Stimulated activated naive CD8-positive, alpha-beta T cell treated with anti-CD3 and anti-CD28 coated beads, Interleukin-15, amount 100 ng/mL, for 72 hours (primary cell): ENCODE results near the gene CFDP1.
"Not testable (repeated sequence)": the region's sequence is repeated elsewhere in the genome, so short reads cannot be mapped to it uniquely, and the experiment has no call there.

Experiments
- ATAC-seq: fragments of 150-1000 bp; cut with Tn5 transposase; 2 replicates; pipeline ENCODE4 v1.10.0; 2021; ENCODE audit warnings: mild to moderate bottlenecking, moderate library complexity
- DNase-seq, 2 donors: peaks; one replicate each; pipeline ENCODE4 v3.0.0; 2021 to 2022
- H3K27ac Mint-ChIP-seq, 2 donors: one replicate each; pipeline ENCODE4 v1.8.0; 2022; ENCODE audit warnings: mild to moderate bottlenecking in 2 of 2, mixed read lengths in 2 of 2, moderate library complexity in 2 of 2
- H3K27me3 Mint-ChIP-seq: one replicate; pipeline ENCODE4 v1.8.0; 2022; ENCODE audit warnings: mixed read lengths
- H3K4me1 Mint-ChIP-seq: one replicate; pipeline ENCODE4 v1.8.0; 2022; ENCODE audit warnings: mild to moderate bottlenecking, mixed read lengths
- H3K4me3 Mint-ChIP-seq, 2 donors: one replicate each; pipeline ENCODE4 v1.8.0; 2022; ENCODE audit warnings: mild to moderate bottlenecking in 2 of 2, mixed read lengths in 2 of 2, moderate library complexity in 1 of 2
- H3K9me3 Mint-ChIP-seq, 2 donors: one replicate each; pipeline ENCODE4 v1.8.0; 2022; ENCODE audit warnings: mixed read lengths in 2 of 2

Gene CFDP1

GRCh38 chr16:75463389-75464121 is 30.3 kb upstream of the CFDP1 start:
- DNase-seq, H3K27me3 Mint-ChIP-seq, H3K9me3 Mint-ChIP-seq: not testable (repeated sequence)
- H3K4me3 Mint-ChIP-seq: peak overlapping the region; percentile 92
- H3K4me1 Mint-ChIP-seq: peaks cover 54% of the 10 kb centered on the region
- peak overlapping the region; percentile 86 to 96 for H3K27ac Mint-ChIP-seq
- ATAC-seq: peak; percentile 16

GRCh38 chr16:75462806-75463205 is 29.5 kb upstream of the CFDP1 start:
- H3K27me3 Mint-ChIP-seq: no peaks in the 10 kb centered on the region
- H3K9me3 Mint-ChIP-seq: no peaks in the 10 kb centered on the region
- DNase-seq (no peak), ATAC-seq (peak; percentile 33)
- H3K4me1 Mint-ChIP-seq: peaks cover 54% of the 10 kb centered on the region
- H3K4me3 Mint-ChIP-seq: peak overlapping the region; percentile 92
- peak overlapping the region in 1 of 2 donors; percentile 69 for H3K27ac Mint-ChIP-seq

- Mint-ChIP-seq H3K4me1 (peaks cover 66% of the 10 kb centered on the region), H3K27me3 (no peaks in the 10 kb centered on the region), H3K4me3 (peak overlapping the region in 1 of 2 donors; percentile 29), H3K9me3 (no peaks in the 10 kb centered on the region), H3K27ac (no peak overlapping the region)
- DNase-seq: no peak
- no peak for ATAC-seq
Measured at GRCh38 chr16:75461575-75461974, 28.3 kb upstream of the CFDP1 start.

- Mint-ChIP-seq H3K27ac (no peak overlapping the region), H3K9me3 (no peaks in the 10 kb centered on the region), H3K4me3 (no peak overlapping the region), H3K27me3 (no peaks in the 10 kb centered on the region), H3K4me1 (peaks cover 64% of the 10 kb centered on the region)
- DNase-seq (no peak), ATAC-seq (no peak)
Measured at GRCh38 chr16:75460446-75460845, 27.1 kb upstream of the CFDP1 start.

- no peaks in the 10 kb centered on the region for H3K27me3 Mint-ChIP-seq
- H3K4me1 Mint-ChIP-seq: peaks cover 62% of the 10 kb centered on the region
- H3K27ac Mint-ChIP-seq: peak overlapping the region in 1 of 2 donors; percentile 35
- no peak for DNase-seq
- H3K9me3 Mint-ChIP-seq: no peaks in the 10 kb centered on the region
- H3K4me3 Mint-ChIP-seq: no peak overlapping the region
- no peak for ATAC-seq
Measured at GRCh38 chr16:75459691-75460090, 26.4 kb upstream of the CFDP1 start.

- DNase-seq (no peak), ATAC-seq (no peak)
- Mint-ChIP-seq H3K9me3 (no peaks in the 10 kb centered on the region), H3K27ac (no peak overlapping the region), H3K4me3 (no peak overlapping the region), H3K27me3 (no peaks in the 10 kb centered on the region), H3K4me1 (peaks cover 66% of the 10 kb centered on the region)
Measured at GRCh38 chr16:75458439-75458838, 25.1 kb upstream of the CFDP1 start.

GRCh38 chr16:75458029-75458428 is 24.7 kb upstream of the CFDP1 start:
- Mint-ChIP-seq H3K27ac (no peak overlapping the region), H3K4me3 (no peak overlapping the region)
- ATAC-seq: no peak

GRCh38 chr16:75457485-75458021 is 24.2 kb upstream of the CFDP1 start:
- no peak overlapping the region for H3K4me3 Mint-ChIP-seq
- H3K4me1 Mint-ChIP-seq: peaks cover 63% of the 10 kb centered on the region
- no peak overlapping the region for H3K27ac Mint-ChIP-seq
- ATAC-seq: no peak
- DNase-seq: no peak
- H3K9me3 Mint-ChIP-seq: no peaks in the 10 kb centered on the region
- H3K27me3 Mint-ChIP-seq: no peaks in the 10 kb centered on the region

More at GRCh38 chr16:75458029-75458428, 24.7 kb upstream of the CFDP1 start:
- H3K9me3 Mint-ChIP-seq: no peaks in the 10 kb centered on the region
- no peak for DNase-seq
- H3K27me3 Mint-ChIP-seq: no peaks in the 10 kb centered on the region
- H3K4me1 Mint-ChIP-seq: peaks cover 66% of the 10 kb centered on the region

- peak overlapping the region in 1 of 2 donors; percentile 76 for H3K27ac Mint-ChIP-seq
Measured at GRCh38 chr16:75456971-75457370, 23.7 kb upstream of the CFDP1 start.

GRCh38 chr16:75456486-75456885 is 23.2 kb upstream of the CFDP1 start:
- not testable (repeated sequence) for H3K4me3 Mint-ChIP-seq, DNase-seq, H3K9me3 Mint-ChIP-seq, ATAC-seq, H3K27me3 Mint-ChIP-seq
- H3K4me1 Mint-ChIP-seq: peaks cover 53% of the 10 kb centered on the region
- H3K27ac Mint-ChIP-seq: peak overlapping the region; percentile 76 to 82

More at GRCh38 chr16:75456971-75457370, 23.7 kb upstream of the CFDP1 start:
- DNase-seq (no peak), ATAC-seq (no peak)
- H3K4me3 Mint-ChIP-seq: no peak overlapping the region
- peaks cover 57% of the 10 kb centered on the region for H3K4me1 Mint-ChIP-seq
- no peaks in the 10 kb centered on the region for H3K9me3 Mint-ChIP-seq
- no peaks in the 10 kb centered on the region for H3K27me3 Mint-ChIP-seq

GRCh38 chr16:75455677-75456076 is 22.4 kb upstream of the CFDP1 start:
- Mint-ChIP-seq H3K4me3 (no peak overlapping the region), H3K27ac (no peak overlapping the region), H3K9me3 (no peaks in the 10 kb centered on the region), H3K4me1 (peaks cover 44% of the 10 kb centered on the region), H3K27me3 (no peaks in the 10 kb centered on the region)
- ATAC-seq: no peak
- no peak for DNase-seq

- no peaks in the 10 kb centered on the region for H3K9me3 Mint-ChIP-seq
- H3K4me1 Mint-ChIP-seq: peaks cover 32% of the 10 kb centered on the region
- ATAC-seq (no peak), DNase-seq (no peak)
- peak overlapping the region; percentile 59 to 83 for H3K27ac Mint-ChIP-seq
- H3K4me3 Mint-ChIP-seq: no peak overlapping the region
- no peaks in the 10 kb centered on the region for H3K27me3 Mint-ChIP-seq
Measured at GRCh38 chr16:75452464-75453190, 19.3 kb upstream of the CFDP1 start.

GRCh38 chr16:75446416-75446815 is 13.1 kb upstream of the CFDP1 start:
- DNase-seq (no peak), ATAC-seq (no peak)
- Mint-ChIP-seq H3K9me3 (no peaks in the 10 kb centered on the region), H3K27ac (no peak overlapping the region), H3K27me3 (no peaks in the 10 kb centered on the region), H3K4me3 (no peak overlapping the region), H3K4me1 (no peaks in the 10 kb centered on the region)

- H3K27me3 Mint-ChIP-seq: no peaks in the 10 kb centered on the region
- H3K4me3 Mint-ChIP-seq: no peak overlapping the region
- ATAC-seq (no peak), DNase-seq (no peak)
- H3K4me1 Mint-ChIP-seq: no peaks in the 10 kb centered on the region
- H3K9me3 Mint-ChIP-seq: no peaks in the 10 kb centered on the region
- H3K27ac Mint-ChIP-seq: no peak overlapping the region
Measured at GRCh38 chr16:75445298-75445697, 12.0 kb upstream of the CFDP1 start.

GRCh38 chr16:75443298-75443697 is 10.0 kb upstream of the CFDP1 start:
- no peak overlapping the region for H3K4me3 Mint-ChIP-seq

More at GRCh38 chr16:75443298-75443697, 10.0 kb upstream of the CFDP1 start:
- no peak for ATAC-seq
- DNase-seq: no peak
- Mint-ChIP-seq H3K4me1 (no peaks in the 10 kb centered on the region), H3K9me3 (no peaks in the 10 kb centered on the region), H3K27ac (no peak overlapping the region), H3K27me3 (no peaks in the 10 kb centered on the region)
